Spleen (tissue), 7 donors: Measurements from ENCODE around the gene PLEKHA1.

Source experiments
- POLR2A ChIP-seq, 3 donors: fragments of 450-650 bp; IDR thresholded peaks; one replicate each; pipeline ENCODE4 v1.5.1; 2017; ENCODE audit warnings: antibody characterized with exemption in 3 of 3, mild to moderate bottlenecking in 1 of 3
- POLR2AphosphoS5 ChIP-seq, 3 donors: sonication (generic); formaldehyde crosslinking; IDR thresholded peaks; one replicate each; pipeline ENCODE4 v1.5.1; 2017; ENCODE audit warnings: antibody characterized with exemption in 3 of 3
- TF ChIP-seq, protein P1 (sequence below), 11 experiments: fragments of 200-600 bp in 7 of 11; fragments of 450-650 bp in 4 of 11; sonication (generic) in 4 of 11; IDR thresholded peaks in 8 of 11; conservative IDR thresholded peaks in 3 of 11; 1 replicate in 7 of 11; 2 replicates in 4 of 11; pipeline versions ENCODE4 v1.4.0 to v1.8.0; 2016 to 2021; ENCODE audit warnings: antibody characterized with exemption in 11 of 11, inconsistent platforms in 4 of 11, mild to moderate bottlenecking in 1 of 11
- donor health status: DM: no; HTN: no; CAD: no; lungs with moderate emphysema.
- donor health status: DM: no; HTN: no; CAD: no.
- donor health status: DM: no; HTN: no; CAD: no.

- TF ChIP-seq, protein P1, sequence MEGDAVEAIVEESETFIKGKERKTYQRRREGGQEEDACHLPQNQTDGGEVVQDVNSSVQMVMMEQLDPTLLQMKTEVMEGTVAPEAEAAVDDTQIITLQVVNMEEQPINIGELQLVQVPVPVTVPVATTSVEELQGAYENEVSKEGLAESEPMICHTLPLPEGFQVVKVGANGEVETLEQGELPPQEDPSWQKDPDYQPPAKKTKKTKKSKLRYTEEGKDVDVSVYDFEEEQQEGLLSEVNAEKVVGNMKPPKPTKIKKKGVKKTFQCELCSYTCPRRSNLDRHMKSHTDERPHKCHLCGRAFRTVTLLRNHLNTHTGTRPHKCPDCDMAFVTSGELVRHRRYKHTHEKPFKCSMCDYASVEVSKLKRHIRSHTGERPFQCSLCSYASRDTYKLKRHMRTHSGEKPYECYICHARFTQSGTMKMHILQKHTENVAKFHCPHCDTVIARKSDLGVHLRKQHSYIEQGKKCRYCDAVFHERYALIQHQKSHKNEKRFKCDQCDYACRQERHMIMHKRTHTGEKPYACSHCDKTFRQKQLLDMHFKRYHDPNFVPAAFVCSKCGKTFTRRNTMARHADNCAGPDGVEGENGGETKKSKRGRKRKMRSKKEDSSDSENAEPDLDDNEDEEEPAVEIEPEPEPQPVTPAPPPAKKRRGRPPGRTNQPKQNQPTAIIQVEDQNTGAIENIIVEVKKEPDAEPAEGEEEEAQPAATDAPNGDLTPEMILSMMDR (IDR thresholded peaks at IDR 0.05 in 8 of 11, conservative IDR thresholded peaks at IDR 0.05 in 3 of 11) = no peak
- TF ChIP-seq POLR2A (IDR thresholded peaks at IDR 0.05) = no peak
- TF ChIP-seq POLR2AphosphoS5 (IDR thresholded peaks at IDR 0.05) = peak in 2 of 3 donors; percentile 59 to 64
These were observed 86.8 kb downstream of the PLEKHA1 start, which contains the start of gene HTRA1 for GRCh38 chr10:122461367-122461728.
